Endothelial cell of umbilical vein (primary cell): Measurements from ENCODE around the gene CCDC150. TPM values are rescaled to one million over a fixed set of nuclear protein-coding genes. Genes with fewer than 3 reads are reported as not detected.

Experiments used
- BruUV-seq: library from RNA; stranded (reverse); fragments of 400-500 nt; replicated peaks from 2 replicates; lab custom pipeline; 2021; lab: Mats Ljungman, UMichigan
- CTCF ChIA-PET: fragments of 300-600, 350-600 bp; sonication (Branson Sonifier 250); formaldehyde crosslinking; loops from one replicate; lab custom pipeline; 2021; ENCODE audit warnings: antibody characterized with exemption, inconsistent platforms; lab: Charles Lee
- POLR2A ChIA-PET: fragments of 300-600, 350-600 bp; sonication (Branson Sonifier 250); formaldehyde crosslinking; loops from one replicate; lab custom pipeline; 2021; ENCODE audit warnings: antibody characterized with exemption, inconsistent platforms; lab: Charles Lee
- DNase-seq: peaks from one replicate; pipeline ENCODE4 v3.0.0-alpha.2; 2011; ENCODE audit warnings: low read depth, low spot score
- FAIRE-seq: peaks from 2 replicates; lab custom pipeline; 2011; peaks lifted over from hg19 to GRCh38; lab: Jason Lieb, UNC
- H2AFZ ChIP-seq: 2 replicates; pipeline ENCODE4 v1.6.0; 2012; ENCODE audit warnings: low read depth, low read length, control low read depth, inconsistent platforms
- H3K27ac ChIP-seq: 2 replicates; pipeline ENCODE4 v1.5.1; 2011; ENCODE audit warnings: low read depth, mild to moderate bottlenecking, control low read depth, low read length, moderate library complexity; ENCODE audit not compliant: insufficient read depth
- H3K27me3 ChIP-seq, 2 experiments: 2 replicates each; pipeline versions ENCODE4 v1.6.0 to v1.6.1; 2011; ENCODE audit warnings: low read length in 2 of 2, mixed read lengths in 1 of 2; ENCODE audit not compliant: control insufficient read depth in 2 of 2, insufficient read depth in 2 of 2
- H3K36me3 ChIP-seq, 2 experiments: 2 replicates in 1 of 2; 3 replicates in 1 of 2; pipeline ENCODE4 v1.5.1; 2011; ENCODE audit warnings: low read length in 2 of 2, mild to moderate bottlenecking in 1 of 2, moderate library complexity in 1 of 2; ENCODE audit not compliant: control insufficient read depth in 2 of 2, insufficient read depth in 2 of 2; ENCODE audit errors: extremely low read depth in 1 of 2
- H3K4me1 ChIP-seq: 3 replicates; pipeline ENCODE4 v1.5.1; 2011; ENCODE audit warnings: mild to moderate bottlenecking, low read length; ENCODE audit not compliant: control insufficient read depth, insufficient read depth; ENCODE audit errors: extremely low read depth
- H3K4me2 ChIP-seq: 2 replicates; pipeline ENCODE4 v1.6.1; 2011; ENCODE audit warnings: low read length, control low read depth, mixed read lengths; ENCODE audit not compliant: insufficient read depth
- H3K4me3 ChIP-seq, 3 experiments: fragments of 200-600 bp in 1 of 3; sonication (generic), shearing (Covaris generic) in 1 of 3; replicated peaks in 1 of 3; 2 replicates each; pipeline ENCODE4 v1.5.1; 2011 to 2016; ENCODE audit warnings: control low read depth in 3 of 3, low read length in 3 of 3, mild to moderate bottlenecking in 2 of 3, inconsistent platforms in 1 of 3, low read depth in 1 of 3, moderate library complexity in 1 of 3; ENCODE audit not compliant: insufficient read depth in 1 of 3
- H3K79me2 ChIP-seq: 2 replicates; pipeline ENCODE4 v1.6.0; 2012; ENCODE audit warnings: low read length, inconsistent platforms; ENCODE audit not compliant: control insufficient read depth, insufficient read depth
- H3K9ac ChIP-seq: replicated peaks from 2 replicates; pipeline ENCODE3; 2011; ENCODE audit warnings: low read length, control low read depth; ENCODE audit not compliant: insufficient read depth; ENCODE audit errors: extremely low read depth
- H3K9me1 ChIP-seq: replicated peaks from 3 replicates; pipeline ENCODE4 v1.6.0; 2011; ENCODE audit warnings: mild to moderate bottlenecking, low read length; ENCODE audit not compliant: control insufficient read depth, insufficient read depth; ENCODE audit errors: extremely low read depth
- H3K9me3 ChIP-seq: replicated peaks from 2 replicates; pipeline ENCODE4 v1.5.1; 2012; ENCODE audit warnings: low read length, inconsistent platforms; ENCODE audit not compliant: control insufficient read depth, insufficient read depth
- H4K20me1 ChIP-seq: replicated peaks from 2 replicates; pipeline ENCODE3; 2011; ENCODE audit warnings: mild to moderate bottlenecking, low read length; ENCODE audit not compliant: control insufficient read depth, insufficient read depth; ENCODE audit errors: extremely low read depth
- EZH2 ChIP-seq: IDR thresholded peaks from 2 replicates; pipeline ENCODE4 v1.6.1; 2012; ENCODE audit warnings: borderline replicate concordance, low read depth, mild to moderate bottlenecking, moderate library complexity, low read length, inconsistent platforms; ENCODE audit not compliant: severe bottlenecking
- FOS ChIP-seq: IDR thresholded peaks from 2 replicates; pipeline ENCODE4 v1.6.1; 2011; ENCODE audit warnings: mild to moderate bottlenecking, low read length, moderate library complexity, borderline replicate concordance; ENCODE audit not compliant: insufficient read depth
- GATA2 ChIP-seq: IDR thresholded peaks from 2 replicates; pipeline ENCODE4 v1.7.0; 2011; ENCODE audit warnings: low read depth, mild to moderate bottlenecking, moderate library complexity, mixed read lengths, low read length; ENCODE audit not compliant: insufficient read length, insufficient read depth
- JUN ChIP-seq: IDR thresholded peaks from 2 replicates; pipeline ENCODE4 v1.6.1; 2011; ENCODE audit warnings: borderline replicate concordance, low read depth; ENCODE audit not compliant: insufficient read length, insufficient read depth
- MYC ChIP-seq: IDR thresholded peaks from one replicate; pipeline ENCODE4 v1.6.1; 2011; ENCODE audit warnings: mild to moderate bottlenecking, low read depth, low read length
- POLR2A ChIP-seq: IDR thresholded peaks from 2 replicates; pipeline ENCODE4 v1.6.1; 2012; ENCODE audit warnings: low read depth, mild to moderate bottlenecking, control low read depth, low read length
- POLR2AphosphoS5 ChIP-seq: IDR thresholded peaks from 2 replicates; pipeline ENCODE4 v1.6.1; 2012; ENCODE audit warnings: low read depth, mild to moderate bottlenecking, control low read depth, low read length, moderate library complexity; ENCODE audit not compliant: insufficient read depth
- dilution Hi-C: fragments of 300-500 bp; cut with MboI; formaldehyde crosslinking; loops from one replicate; pipeline ENCODE4 v1.15.0; 2019; ENCODE audit warnings: low sequenced_read_pairs; ENCODE audit not compliant: extremely low pct_ligation_motif_present
- intact Hi-C: fragments of 100-400 bp; cut with micrococcal nuclease; formaldehyde crosslinking; loops from one replicate; pipeline ENCODE4 v1.10.0; 2022
- polyA plus RNA-seq, 4 experiments: library from polyadenylated mRNA; depleted of rRNA in 3 of 4; stranded (reverse) in 3 of 4; unstranded in 1 of 4; fragments of >200 nt; gene quantifications; 2 replicates each; pipeline versions ENCODE4 v1.2.1 to v1.2.3, GENCODE V29; 2011 to 2012; ENCODE audit warnings: missing spikeins in 1 of 4
- total RNA-seq: library from RNA; stranded (reverse); gene quantifications from 2 replicates; pipeline ENCODE4 v1.2.3, GENCODE V29; 2021
- TF ChIP-seq, protein P1 (sequence below): IDR thresholded peaks from 2 replicates; pipeline ENCODE4 v1.6.1; 2011; ENCODE audit not compliant: insufficient read depth, insufficient read length
- TF ChIP-seq, protein P2 (sequence below), 2 donors: IDR thresholded peaks; 1 replicate in 1 of 2; 2 replicates in 1 of 2; pipeline ENCODE4 v1.5.1; 2011; ENCODE audit warnings: low read length in 2 of 2, mild to moderate bottlenecking in 2 of 2, moderate library complexity in 2 of 2, control low read depth in 1 of 2, inconsistent platforms in 1 of 2, low read depth in 1 of 2; ENCODE audit not compliant: insufficient read depth in 1 of 2; ENCODE audit errors: extremely low read depth in 1 of 2

CCDC150 gene
- total and polyA plus RNA-seq, 2 donors (not counting 3 experiments of a cell fraction or from before 2014, with no cell fraction given): 1.7 to 19.9 TPM

DNA sequence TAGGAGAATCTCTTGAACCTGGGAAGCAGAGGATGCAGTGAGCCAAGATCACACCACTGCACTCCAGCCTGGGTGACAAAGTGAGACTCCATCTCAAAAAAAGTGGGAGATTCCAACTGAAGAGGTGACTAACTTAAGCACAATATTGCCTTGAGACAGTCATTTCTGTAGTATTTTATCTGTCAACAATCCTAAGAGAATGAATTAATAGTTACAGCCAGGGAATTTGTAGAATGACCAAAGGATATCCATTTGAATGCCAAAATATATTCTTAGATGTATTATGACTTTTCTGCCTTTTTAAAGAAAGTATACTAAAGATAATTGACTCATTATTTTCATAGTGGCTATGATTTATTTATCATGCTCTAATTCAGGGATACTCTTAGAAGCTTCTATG lies 40.7 kb upstream of the CCDC150 start:
- Histone ChIP-seq H4K20me1 (no peaks in the 10 kb centered on the region), H3K4me3 (no peak overlapping the region), H3K36me3 (no peaks in the 10 kb centered on the region), H3K27me3 (peaks cover 4 to 7% of the 10 kb centered on the region in 2 experiments), H2AFZ (no peak overlapping the region), H3K9me1 (no peaks in the 10 kb centered on the region), H3K27ac (no peak overlapping the region), H3K9ac (no peak overlapping the region), H3K9me3 (no peaks in the 10 kb centered on the region), H3K4me1 (peaks cover 16% of the 10 kb centered on the region), H3K4me2 (no peak overlapping the region), H3K79me2 (no peaks in the 10 kb centered on the region)
- ChIA-PET CTCF (interaction anchor here (0.8 kb wide), 1 partner anchor 14 kb away, joined by 3 read pairs; no protein-coding TSS in a partner anchor), POLR2A (no interaction called here)
- DNase-seq: no peak
- BruUV-seq: no TSS peak
- FAIRE-seq: no peak
- dilution Hi-C loops: no loop called here
- intact Hi-C loops: no loop called here
- TF ChIP-seq FOS (no peak), GATA2 (no peak), EZH2 (no peak), POLR2AphosphoS5 (no peak), JUN (no peak), MYC (no peak), POLR2A (no peak)
- TF ChIP-seq, protein P1, sequence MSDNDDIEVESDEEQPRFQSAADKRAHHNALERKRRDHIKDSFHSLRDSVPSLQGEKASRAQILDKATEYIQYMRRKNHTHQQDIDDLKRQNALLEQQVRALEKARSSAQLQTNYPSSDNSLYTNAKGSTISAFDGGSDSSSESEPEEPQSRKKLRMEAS: no peak
- TF ChIP-seq, protein P2, sequence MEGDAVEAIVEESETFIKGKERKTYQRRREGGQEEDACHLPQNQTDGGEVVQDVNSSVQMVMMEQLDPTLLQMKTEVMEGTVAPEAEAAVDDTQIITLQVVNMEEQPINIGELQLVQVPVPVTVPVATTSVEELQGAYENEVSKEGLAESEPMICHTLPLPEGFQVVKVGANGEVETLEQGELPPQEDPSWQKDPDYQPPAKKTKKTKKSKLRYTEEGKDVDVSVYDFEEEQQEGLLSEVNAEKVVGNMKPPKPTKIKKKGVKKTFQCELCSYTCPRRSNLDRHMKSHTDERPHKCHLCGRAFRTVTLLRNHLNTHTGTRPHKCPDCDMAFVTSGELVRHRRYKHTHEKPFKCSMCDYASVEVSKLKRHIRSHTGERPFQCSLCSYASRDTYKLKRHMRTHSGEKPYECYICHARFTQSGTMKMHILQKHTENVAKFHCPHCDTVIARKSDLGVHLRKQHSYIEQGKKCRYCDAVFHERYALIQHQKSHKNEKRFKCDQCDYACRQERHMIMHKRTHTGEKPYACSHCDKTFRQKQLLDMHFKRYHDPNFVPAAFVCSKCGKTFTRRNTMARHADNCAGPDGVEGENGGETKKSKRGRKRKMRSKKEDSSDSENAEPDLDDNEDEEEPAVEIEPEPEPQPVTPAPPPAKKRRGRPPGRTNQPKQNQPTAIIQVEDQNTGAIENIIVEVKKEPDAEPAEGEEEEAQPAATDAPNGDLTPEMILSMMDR (IDR thresholded peaks at IDR 0.05; ENCODE audit: extremely low read depth in 1 of 2, insufficient read depth in 1 of 2, low read depth in 1 of 2, low read length in 2 of 2): no peak
